ENCODE data around the gene ACO1.

- TF ChIP-seq POLR2A (IDR thresholded peaks at IDR 0.05), result no peak
- no peak for TF ChIP-seq CTCF (IDR thresholded peaks at IDR 0.05)
Observed at GRCh38 chr9:32426278-32426939, 42.0 kb downstream of the ACO1 start.
